Measurements from ENCODE around the gene NXF1.

- no peak for TF ChIP-seq ZNF274 (IDR thresholded peaks at IDR 0.05; ENCODE audit: low read depth, low read length)
- TF ChIP-seq SUZ12 (IDR thresholded peaks at IDR 0.05; ENCODE audit: extremely low read depth, insufficient read depth, insufficient read length), result no peak
Observed at GRCh38 chr11:62823677-62824076, 18.4 kb upstream of the NXF1 start.
